Breast epithelium (tissue), 3 donors: ENCODE measurements around the gene GPAT2.
"Not testable (repeated sequence)": the region's sequence is repeated elsewhere in the genome, so short reads cannot be mapped to it uniquely, and the experiment has no call there.

ENCODE experiments used
- POLR2A ChIP-seq: fragments of 450-650 bp; IDR thresholded peaks from one replicate; pipeline ENCODE4 v1.6.1; 2016; ENCODE audit warnings: antibody characterized with exemption, mild to moderate bottlenecking, moderate library complexity
- POLR2AphosphoS5 ChIP-seq, 3 donors: sonication (generic); formaldehyde crosslinking; IDR thresholded peaks; one replicate each; pipeline ENCODE4 v1.6.1; 2017; ENCODE audit warnings: antibody characterized with exemption in 3 of 3

- not testable (repeated sequence) for TF ChIP-seq POLR2AphosphoS5 (IDR thresholded peaks at IDR 0.05); POLR2A
Measured at GRCh38 chr2:96022126-96022525, 12.6 kb downstream of the GPAT2 start.
